Prostate gland (tissue), 2 donors: ENCODE data around the gene LUC7L2. TPM values are rescaled to one million over a fixed set of nuclear protein-coding genes. Genes with fewer than 3 reads are reported as not detected.

Source experiments
- DNase-seq: peaks from one replicate; pipeline ENCODE4 v3.0.0-alpha.2; 2019; ENCODE audit warnings: low spot score
- H3K27ac ChIP-seq, 2 donors: fragments of 200-600 bp; sonication (generic); 2 replicates each; pipeline ENCODE4 v1.5.1; 2017 to 2019
- H3K27me3 ChIP-seq: fragments of 200-600 bp; sonication (generic); replicated peaks from 2 replicates; pipeline ENCODE4 v1.5.1; 2019; ENCODE audit not compliant: insufficient read depth
- H3K36me3 ChIP-seq, 2 donors: fragments of 200-600 bp; sonication (generic); 1 replicate in 1 of 2; 2 replicates in 1 of 2; pipeline versions ENCODE4 v1.5.1 to v1.8.1; 2017 to 2019
- H3K4me1 ChIP-seq: fragments of 200-600 bp; sonication (generic); replicated peaks from 2 replicates; pipeline ENCODE4 v1.5.1; 2019
- H3K4me3 ChIP-seq, 2 donors: fragments of 200-600 bp; sonication (generic); 2 replicates each; pipeline ENCODE4 v1.5.1; 2017 to 2019
- H3K9me3 ChIP-seq: fragments of 200-600 bp; sonication (generic); 2 replicates; pipeline ENCODE4 v1.5.1; 2017
- POLR2A ChIP-seq: fragments of 450-650 bp; IDR thresholded peaks from one replicate; pipeline ENCODE4 v1.6.1; 2016; ENCODE audit warnings: antibody characterized with exemption, mild to moderate bottlenecking
- POLR2AphosphoS5 ChIP-seq: sonication (generic); formaldehyde crosslinking; IDR thresholded peaks from one replicate; pipeline ENCODE4 v1.6.1; 2017; ENCODE audit warnings: antibody characterized with exemption
- WGBS: methylation state at CpG from one replicate; pipeline ENCODE4 v1.1.5; 2018; 5-methylcytosine and 5-hydroxymethylcytosine counted together
- intact Hi-C: fragments of 100-400 bp; cut with DNase I; formaldehyde crosslinking; loops from one replicate; pipeline ENCODE4 v1.14.2; 2022
- total RNA-seq, 2 donors: library from RNA; depleted of rRNA; stranded (reverse); fragments of >200 nt; gene quantifications; one replicate each; pipeline ENCODE4 v1.1.0, GENCODE V29; 2016
- TF ChIP-seq, protein P1 (sequence below), 4 experiments: fragments of 200-600 bp in 2 of 4; fragments of 450-650 bp in 2 of 4; sonication (generic) in 2 of 4; IDR thresholded peaks; 1 replicate in 3 of 4; 2 replicates in 1 of 4; pipeline ENCODE4 v1.5.1; 2016 to 2019; ENCODE audit warnings: antibody characterized with exemption in 4 of 4, mild to moderate bottlenecking in 2 of 4, moderate library complexity in 2 of 4

LUC7L2 gene
- total RNA-seq, 2 donors from 2014 or later: 71.2 to 81.7 TPM

DNA sequence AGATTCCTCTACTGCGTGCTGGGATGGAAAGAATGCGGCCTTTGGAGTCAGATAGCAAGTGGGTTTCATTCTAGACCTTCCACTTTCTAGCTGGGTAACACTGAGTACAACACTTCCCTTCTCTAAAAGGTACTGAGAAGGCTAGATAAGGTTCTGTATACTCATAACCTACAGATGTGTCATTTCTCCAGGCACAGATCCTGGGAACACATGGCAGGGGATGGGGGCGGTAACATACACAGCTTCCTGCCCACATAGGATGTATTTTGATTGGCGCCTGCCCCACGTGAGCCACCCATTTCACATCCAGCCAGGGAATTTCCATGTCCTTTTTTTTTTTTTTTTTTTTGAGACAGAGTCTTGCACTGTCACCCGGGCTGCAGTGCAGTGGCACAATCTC lies 91.9 kb downstream of the LUC7L2 start:
- Histone ChIP-seq H3K36me3 (no peaks in the 10 kb centered on the region), H3K4me3 (no peak overlapping the region), H3K27ac (no peak overlapping the region), H3K4me1 (no peaks in the 10 kb centered on the region), H3K27me3 (no peaks in the 10 kb centered on the region), H3K9me3 (no peaks in the 10 kb centered on the region)
- intact Hi-C loops: no loop called here
- DNase-seq: no peak
- no peak for TF ChIP-seq POLR2A
- TF ChIP-seq, protein P1, sequence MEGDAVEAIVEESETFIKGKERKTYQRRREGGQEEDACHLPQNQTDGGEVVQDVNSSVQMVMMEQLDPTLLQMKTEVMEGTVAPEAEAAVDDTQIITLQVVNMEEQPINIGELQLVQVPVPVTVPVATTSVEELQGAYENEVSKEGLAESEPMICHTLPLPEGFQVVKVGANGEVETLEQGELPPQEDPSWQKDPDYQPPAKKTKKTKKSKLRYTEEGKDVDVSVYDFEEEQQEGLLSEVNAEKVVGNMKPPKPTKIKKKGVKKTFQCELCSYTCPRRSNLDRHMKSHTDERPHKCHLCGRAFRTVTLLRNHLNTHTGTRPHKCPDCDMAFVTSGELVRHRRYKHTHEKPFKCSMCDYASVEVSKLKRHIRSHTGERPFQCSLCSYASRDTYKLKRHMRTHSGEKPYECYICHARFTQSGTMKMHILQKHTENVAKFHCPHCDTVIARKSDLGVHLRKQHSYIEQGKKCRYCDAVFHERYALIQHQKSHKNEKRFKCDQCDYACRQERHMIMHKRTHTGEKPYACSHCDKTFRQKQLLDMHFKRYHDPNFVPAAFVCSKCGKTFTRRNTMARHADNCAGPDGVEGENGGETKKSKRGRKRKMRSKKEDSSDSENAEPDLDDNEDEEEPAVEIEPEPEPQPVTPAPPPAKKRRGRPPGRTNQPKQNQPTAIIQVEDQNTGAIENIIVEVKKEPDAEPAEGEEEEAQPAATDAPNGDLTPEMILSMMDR (IDR thresholded peaks at IDR 0.05): no peak
- no peak for TF ChIP-seq POLR2AphosphoS5
- WGBS: 81% methylated on average over 6 of the region's 6 CpGs

DNA sequence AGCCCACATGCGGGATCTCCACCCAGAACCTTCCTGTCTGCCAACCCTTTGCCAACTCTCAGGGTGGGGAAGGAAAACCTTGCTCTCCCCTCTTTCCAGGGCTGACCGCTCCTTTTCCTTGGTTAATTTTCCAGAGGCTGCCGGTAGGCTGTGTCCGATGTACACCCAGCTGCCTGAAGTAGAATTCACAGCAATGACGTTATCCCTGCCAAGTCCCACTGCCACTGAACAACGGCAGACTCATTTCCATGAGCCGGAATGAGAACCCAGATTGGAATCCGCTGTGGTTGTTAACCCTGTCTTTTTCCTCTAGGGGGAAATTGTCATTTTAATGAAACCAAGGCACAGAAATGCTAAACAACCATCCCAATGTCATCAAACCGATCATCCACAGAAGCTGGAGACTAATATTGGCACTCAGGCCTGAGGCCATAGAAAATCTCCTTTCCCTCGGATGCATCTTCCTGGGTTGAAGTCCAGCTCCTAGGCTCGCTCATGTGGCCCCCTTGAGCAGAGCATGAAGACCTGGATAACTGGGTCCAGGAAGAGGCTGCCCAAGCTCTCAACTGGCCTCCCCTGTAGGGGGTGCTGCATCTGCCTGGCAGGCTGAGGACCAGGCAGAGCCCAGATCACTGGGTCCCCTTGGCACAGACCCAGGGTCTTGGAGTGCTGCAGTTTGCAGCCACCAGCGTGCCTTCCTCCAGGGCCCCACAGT lies 93.4 kb downstream of the LUC7L2 start:
- Histone ChIP-seq H3K27me3 (no peaks in the 10 kb centered on the region), H3K9me3 (no peaks in the 10 kb centered on the region), H3K4me1 (no peaks in the 10 kb centered on the region), H3K4me3 (no peak overlapping the region), H3K27ac (no peak overlapping the region), H3K36me3 (no peaks in the 10 kb centered on the region)
- WGBS: 75% methylated on average over 12 of the region's 12 CpGs
- TF ChIP-seq, protein P1 (IDR thresholded peaks at IDR 0.05): no peak
- TF ChIP-seq POLR2A: no peak
- no peak for TF ChIP-seq POLR2AphosphoS5
- intact Hi-C loops: no loop called here
- DNase-seq: no peak

DNA sequence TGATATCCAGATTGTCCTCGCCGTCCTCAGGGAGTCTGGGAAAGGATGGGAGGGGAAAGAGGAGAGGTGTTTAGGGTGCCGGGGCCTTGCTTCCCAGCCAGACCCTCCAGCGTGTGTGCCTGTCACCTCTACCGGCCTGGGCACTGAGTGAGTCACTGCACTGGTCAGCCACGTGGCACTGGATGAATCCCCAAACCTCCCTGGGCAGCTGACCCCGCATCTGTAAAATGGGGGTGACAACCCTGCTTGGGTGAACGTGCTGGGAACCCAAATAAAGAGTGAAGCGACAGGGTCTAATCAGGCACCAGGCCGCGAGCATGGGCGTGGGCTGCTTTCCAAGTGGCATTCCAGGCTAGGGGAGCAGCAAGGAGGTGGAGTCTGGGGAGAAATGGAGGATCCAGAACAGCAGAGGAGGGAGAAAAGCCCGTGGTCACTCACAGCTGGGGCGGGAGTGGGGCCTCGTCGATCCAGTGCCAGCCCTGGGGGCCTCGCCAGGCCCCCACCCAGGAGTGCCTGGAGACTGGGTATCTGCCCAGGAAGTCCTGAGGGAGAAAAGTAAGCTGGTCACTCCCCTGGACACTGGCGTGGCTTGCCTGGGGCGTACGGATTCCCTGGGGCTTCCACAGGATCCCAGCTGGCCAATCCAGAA lies 94.1 kb downstream of the LUC7L2 start:
- 57% methylated on average over 20 of the region's 20 CpGs for WGBS
- no peaks in the 10 kb centered on the region for H3K27me3 ChIP-seq
- no peak overlapping the region for H3K27ac ChIP-seq
- TF ChIP-seq, protein P1 (IDR thresholded peaks at IDR 0.05): no peak
- TF ChIP-seq POLR2A: no peak
- no peak for TF ChIP-seq POLR2AphosphoS5
- DNase-seq: no peak
- intact Hi-C loops: no loop called here
- H3K4me1 ChIP-seq: no peaks in the 10 kb centered on the region
- no peak overlapping the region for H3K4me3 ChIP-seq
- H3K36me3 ChIP-seq: no peaks in the 10 kb centered on the region
- H3K9me3 ChIP-seq: no peaks in the 10 kb centered on the region

DNA sequence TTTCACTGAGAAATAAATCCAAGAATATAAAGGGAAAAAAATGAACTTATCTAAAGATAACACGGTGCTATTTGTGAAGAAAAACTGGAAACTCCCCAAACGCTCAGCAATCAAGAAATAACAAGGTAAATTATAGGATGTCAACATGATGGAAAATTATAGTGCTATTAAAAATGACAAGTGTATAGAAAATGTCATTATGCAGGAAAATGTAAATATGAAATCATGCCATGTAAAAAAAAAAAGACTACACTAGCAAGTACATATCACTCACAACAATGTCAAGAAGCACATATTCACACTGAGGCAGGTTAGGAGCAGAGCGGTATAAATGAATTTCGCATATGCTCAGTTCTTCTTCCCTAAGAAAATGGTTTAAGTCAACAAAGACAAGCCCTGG lies 96.1 kb downstream of the LUC7L2 start:
- Histone ChIP-seq H3K27me3 (no peaks in the 10 kb centered on the region), H3K27ac (no peak overlapping the region), H3K4me1 (no peaks in the 10 kb centered on the region), H3K9me3 (no peaks in the 10 kb centered on the region), H3K36me3 (no peaks in the 10 kb centered on the region), H3K4me3 (no peak overlapping the region)
- WGBS: 85% methylated on average over 4 of the region's 4 CpGs
- intact Hi-C loops: no loop called here
- TF ChIP-seq POLR2AphosphoS5 (no peak), POLR2A (no peak)
- TF ChIP-seq, protein P1 (IDR thresholded peaks at IDR 0.05): no peak
- no peak for DNase-seq

DNA sequence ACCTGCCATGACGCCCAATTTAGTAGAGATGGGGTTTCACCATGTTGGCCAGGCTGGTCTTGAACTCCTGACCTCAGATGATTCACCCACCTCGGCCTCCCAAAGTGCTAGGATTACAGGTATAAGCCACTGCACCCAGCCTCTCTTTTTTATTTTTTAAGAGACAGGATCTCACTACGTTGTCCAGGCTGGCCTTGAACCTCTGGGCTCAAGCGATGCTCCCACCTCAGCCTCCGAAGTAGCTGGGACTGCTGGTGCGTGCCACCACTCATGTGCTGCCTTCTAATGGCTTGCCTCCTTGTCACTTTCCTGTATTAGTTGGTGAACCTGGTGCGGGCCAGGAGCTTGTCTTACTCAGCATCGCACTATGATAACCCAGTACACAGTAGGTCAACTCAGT lies 96.8 kb downstream of the LUC7L2 start:
- no peak overlapping the region for H3K27ac ChIP-seq
- H3K27me3 ChIP-seq: no peaks in the 10 kb centered on the region
- no peak overlapping the region for H3K4me3 ChIP-seq
- no peak for DNase-seq
- TF ChIP-seq POLR2AphosphoS5 (no peak), POLR2A (no peak)
- TF ChIP-seq, protein P1 (IDR thresholded peaks at IDR 0.05): no peak
- no peaks in the 10 kb centered on the region for H3K9me3 ChIP-seq
- WGBS: 98% methylated on average over 8 of the region's 8 CpGs
- H3K4me1 ChIP-seq: no peaks in the 10 kb centered on the region
- intact Hi-C loops: no loop called here
- H3K36me3 ChIP-seq: no peaks in the 10 kb centered on the region
